OCI-LY7 (cell line): ENCODE measurements around the gene EGFR. TPM values are rescaled to one million over a fixed set of nuclear protein-coding genes. Genes with fewer than 3 reads are reported as not detected.

Source experiments
- BruUV-seq: library from RNA; stranded (reverse); fragments of 400-500 nt; replicated peaks from 2 replicates; lab custom pipeline; 2021; lab: Mats Ljungman, UMichigan
- CTCF ChIA-PET: fragments of 300-600 bp; sonication (Branson Sonifier 250); formaldehyde crosslinking; loops from one replicate; lab custom pipeline; 2022; ENCODE audit warnings: antibody characterized with exemption; ENCODE audit not compliant: unreplicated experiment; lab: Charles Lee
- POLR2A ChIA-PET: fragments of 300-600 bp; sonication (Branson Sonifier 250); formaldehyde crosslinking; loops from one replicate; lab custom pipeline; 2022; ENCODE audit warnings: antibody characterized with exemption; lab: Charles Lee
- DNase-seq: peaks from one replicate; pipeline ENCODE4 v3.0.0-alpha.2; 2015; ENCODE audit warnings: low spot score
- H2AFZ ChIP-seq: fragments of 200-600 bp; sonication (generic), shearing (Covaris generic); 2 replicates; pipeline ENCODE4 v1.6.1; 2014; ENCODE audit warnings: mild to moderate bottlenecking, antibody characterized with exemption, low read length, moderate library complexity
- H3K27ac ChIP-seq: fragments of 200-600 bp; sonication (generic); 2 replicates; pipeline ENCODE4 v1.5.1; 2014; ENCODE audit warnings: mixed run types, low read depth, mild to moderate bottlenecking, moderate library complexity, low read length, inconsistent platforms; ENCODE audit not compliant: poor library complexity, severe bottlenecking
- H3K36me3 ChIP-seq: fragments of 200-600 bp; sonication (generic); 2 replicates; pipeline ENCODE4 v1.6.1; 2014; ENCODE audit warnings: mild to moderate bottlenecking, antibody characterized with exemption, low read length, moderate library complexity, mixed read lengths; ENCODE audit not compliant: insufficient read depth
- H3K4me1 ChIP-seq: fragments of 200-600 bp; sonication (generic); 2 replicates; pipeline ENCODE4 v1.5.1; 2014; ENCODE audit warnings: mild to moderate bottlenecking, low read length; ENCODE audit not compliant: insufficient read depth, poor library complexity, severe bottlenecking
- H3K4me2 ChIP-seq: fragments of 200-600 bp; sonication (generic); 2 replicates; pipeline ENCODE4 v1.6.1; 2014; ENCODE audit warnings: mild to moderate bottlenecking, low read length
- H3K4me3 ChIP-seq: fragments of 200-600 bp; sonication (generic); 2 replicates; pipeline ENCODE4 v1.5.1; 2014; ENCODE audit warnings: mild to moderate bottlenecking, low read depth, low read length; ENCODE audit not compliant: poor library complexity, severe bottlenecking
- H3K79me2 ChIP-seq: fragments of 200-600 bp; sonication (generic); 2 replicates; pipeline ENCODE4 v1.6.1; 2016; ENCODE audit warnings: low read depth, mild to moderate bottlenecking, low read length, moderate library complexity, mixed read lengths; ENCODE audit not compliant: insufficient read depth
- H3K9me2 ChIP-seq: fragments of 200-600 bp; sonication (generic); 2 replicates; pipeline ENCODE4 v1.6.1; 2016; ENCODE audit warnings: mild to moderate bottlenecking, low read length, mixed read lengths; ENCODE audit not compliant: insufficient read depth
- H3K9me3 ChIP-seq: fragments of 200-600 bp; sonication (generic); 2 replicates; pipeline ENCODE4 v1.6.1; 2014; ENCODE audit warnings: mild to moderate bottlenecking, mixed run types, low read length, mixed read lengths
- H4K20me1 ChIP-seq: fragments of 200-600 bp; sonication (generic); 2 replicates; pipeline ENCODE4 v1.6.1; 2014; ENCODE audit warnings: mild to moderate bottlenecking, antibody characterized with exemption, low read length, moderate library complexity, mixed read lengths; ENCODE audit not compliant: insufficient read depth
- CTCF ChIP-seq: fragments of 200-600 bp; sonication (generic); conservative IDR thresholded peaks from 2 replicates; pipeline ENCODE4 v1.5.1; 2014; ENCODE audit warnings: mild to moderate bottlenecking, antibody characterized with exemption, low read length, moderate library complexity, mixed read lengths
- EZH2phosphoT487 ChIP-seq: fragments of 200-600 bp; sonication (generic); IDR thresholded peaks from 2 replicates; pipeline ENCODE4 v1.6.1; 2018; ENCODE audit warnings: low read depth, borderline replicate concordance, mild to moderate bottlenecking, mixed run types, antibody characterized with exemption, low read length, moderate library complexity, mixed read lengths
- intact Hi-C: fragments of 100-400 bp; cut with micrococcal nuclease; formaldehyde crosslinking; loops from one replicate; pipeline ENCODE4 v1.10.0; 2022; ENCODE audit not compliant: unreplicated experiment
- total RNA-seq, 2 experiments: library from RNA; depleted of rRNA in 1 of 2; stranded (reverse); fragments of >200 nt in 1 of 2; shearing (Covaris generic) in 1 of 2; gene quantifications; 2 replicates each; pipeline ENCODE4 v1.2.3, GENCODE V29; 2014 to 2022

The EGFR gene
- total RNA-seq, 2 experiments from 2014 or later = 0.27 TPM; not detected in 1

- no peaks in the 10 kb centered on the region for H3K9me2 ChIP-seq
- no peak overlapping the region for H3K27ac ChIP-seq
- ChIA-PET CTCF (no interaction called here), POLR2A (interaction anchor here (0.5 to 0.8 kb wide), 2 partner anchors 9 to 1216 kb away, joined by 3 to 6 read pairs; no protein-coding TSS in a partner anchor)
- no peaks in the 10 kb centered on the region for H3K79me2 ChIP-seq
- no peak overlapping the region for H3K4me2 ChIP-seq
- no peak overlapping the region for H2AFZ ChIP-seq
- TF ChIP-seq CTCF = no peak
- no TSS peak for BruUV-seq
- no peak for DNase-seq
- H3K9me3 ChIP-seq = no peaks in the 10 kb centered on the region
- no peaks in the 10 kb centered on the region for H3K4me1 ChIP-seq
- no peaks in the 10 kb centered on the region for H4K20me1 ChIP-seq
- H3K4me3 ChIP-seq = no peak overlapping the region
- intact Hi-C loops = no loop called here
- no peaks in the 10 kb centered on the region for H3K36me3 ChIP-seq
Measured at GRCh38 chr7:55145606-55146005, 126.8 kb downstream of the EGFR start.

- Histone ChIP-seq H3K9me2 (no peaks in the 10 kb centered on the region), H3K27ac (no peak overlapping the region), H3K9me3 (no peaks in the 10 kb centered on the region), H3K4me1 (peaks cover 4% of the 10 kb centered on the region), H4K20me1 (no peaks in the 10 kb centered on the region), H3K36me3 (no peaks in the 10 kb centered on the region), H3K4me3 (no peak overlapping the region), H2AFZ (no peak overlapping the region), H3K4me2 (no peak overlapping the region), H3K79me2 (no peaks in the 10 kb centered on the region)
- ChIA-PET CTCF (no interaction called here), POLR2A (interaction anchor here (0.8 kb wide), 1 partner anchor 16 kb away, joined by 3 read pairs; no protein-coding TSS in a partner anchor)
- no peak for DNase-seq
- TF ChIP-seq EZH2phosphoT487 = no peak
- TF ChIP-seq CTCF = no peak
- BruUV-seq = no TSS peak
- intact Hi-C loops = no loop called here
Measured at GRCh38 chr7:55147101-55147500, 128.3 kb downstream of the EGFR start.

- TF ChIP-seq CTCF = no peak
- TF ChIP-seq EZH2phosphoT487 = no peak
- CTCF ChIA-PET = no interaction called here
- no TSS peak for BruUV-seq
Measured at GRCh38 chr7:55147736-55148135, 128.9 kb downstream of the EGFR start.

More at GRCh38 chr7:55147736-55148135, 128.9 kb downstream of the EGFR start:
- H3K4me2 ChIP-seq = no peak overlapping the region
- no peak overlapping the region for H3K4me3 ChIP-seq
- H3K79me2 ChIP-seq = no peaks in the 10 kb centered on the region
- DNase-seq = no peak
- H3K36me3 ChIP-seq = no peaks in the 10 kb centered on the region
- no peaks in the 10 kb centered on the region for H4K20me1 ChIP-seq
- peaks cover 10% of the 10 kb centered on the region for H3K4me1 ChIP-seq
- no peak overlapping the region for H2AFZ ChIP-seq
- no peaks in the 10 kb centered on the region for H3K9me3 ChIP-seq
- no peak overlapping the region for H3K27ac ChIP-seq
- intact Hi-C loops = no loop called here
- POLR2A ChIA-PET = no interaction called here
- no peaks in the 10 kb centered on the region for H3K9me2 ChIP-seq
